Liver (tissue), 8 donors: ENCODE results near the gene RMP24.

Source experiments
- DNase-seq: peaks from one replicate; pipeline ENCODE4 v3.0.0-alpha.2; 2017; ENCODE audit warnings: low spot score
- H3K27ac ChIP-seq, 2 donors: one replicate each; pipeline ENCODE4 v1.7.0; 2013; ENCODE audit warnings: inconsistent platforms in 2 of 2, low read length in 2 of 2, control low read depth in 1 of 2, low read depth in 1 of 2, mild to moderate bottlenecking in 1 of 2
- H3K27me3 ChIP-seq, 4 donors: one replicate each; pipeline versions ENCODE4 v1.6.1 to v1.7.0; 2013; ENCODE audit warnings: low read length in 3 of 4, inconsistent platforms in 1 of 4, mild to moderate bottlenecking in 1 of 4, moderate library complexity in 1 of 4; ENCODE audit not compliant: control insufficient read depth in 4 of 4, insufficient read depth in 4 of 4
- H3K36me3 ChIP-seq, 4 donors: one replicate each; pipeline versions ENCODE4 v1.6.1 to v1.7.0; 2013; ENCODE audit warnings: low read length in 3 of 4, mild to moderate bottlenecking in 3 of 4, low read depth in 1 of 4, moderate library complexity in 1 of 4; ENCODE audit not compliant: control insufficient read depth in 4 of 4, insufficient read depth in 3 of 4
- H3K4me1 ChIP-seq, 4 donors: one replicate each; pipeline versions ENCODE4 v1.6.1 to v1.7.0; 2013; ENCODE audit warnings: low read length in 3 of 4, mild to moderate bottlenecking in 3 of 4, moderate library complexity in 1 of 4; ENCODE audit not compliant: control insufficient read depth in 4 of 4, insufficient read depth in 4 of 4
- H3K4me3 ChIP-seq, 3 donors: one replicate each; pipeline versions ENCODE4 v1.6.1 to v1.7.0; 2013; ENCODE audit warnings: low read length in 3 of 3, control low read depth in 1 of 3, low read depth in 1 of 3, mild to moderate bottlenecking in 1 of 3
- H3K9ac ChIP-seq, 2 donors: one replicate each; pipeline ENCODE4 v1.7.0; 2013; ENCODE audit warnings: low read length in 2 of 2, mild to moderate bottlenecking in 2 of 2, moderate library complexity in 2 of 2, control low read depth in 1 of 2, low read depth in 1 of 2
- H3K9me3 ChIP-seq, 4 donors: one replicate each; pipeline versions ENCODE4 v1.6.1 to v1.7.0; 2013; ENCODE audit warnings: low read length in 3 of 4; ENCODE audit not compliant: control insufficient read depth in 4 of 4
- EGR1 ChIP-seq, 2 donors: IDR thresholded peaks; 2 replicates each; pipeline ENCODE4 v1.6.1; 2016 to 2018; ENCODE audit warnings: antibody characterized with exemption in 2 of 2, low read depth in 2 of 2
- FOXA1 ChIP-seq: IDR thresholded peaks from 2 replicates; pipeline ENCODE4 v1.6.1; 2016; ENCODE audit warnings: antibody characterized with exemption
- FOXA2 ChIP-seq: IDR thresholded peaks from 2 replicates; pipeline ENCODE4 v1.6.1; 2016; ENCODE audit warnings: antibody characterized with exemption
- GABPA ChIP-seq, 2 donors: IDR thresholded peaks in 1 of 2; conservative IDR thresholded peaks in 1 of 2; 2 replicates each; pipeline ENCODE4 v1.6.1; 2016; ENCODE audit warnings: antibody characterized with exemption in 2 of 2, mild to moderate bottlenecking in 1 of 2, moderate library complexity in 1 of 2
- HNF4A ChIP-seq, 2 donors: conservative IDR thresholded peaks; 2 replicates each; pipeline ENCODE4 v1.6.1; 2016; ENCODE audit warnings: antibody characterized with exemption in 2 of 2, mild to moderate bottlenecking in 2 of 2
- HNF4G ChIP-seq: IDR thresholded peaks from 2 replicates; pipeline ENCODE4 v1.6.1; 2016; ENCODE audit warnings: antibody characterized with exemption
- JUND ChIP-seq, 2 donors: IDR thresholded peaks; 2 replicates each; pipeline ENCODE4 v1.6.1; 2016; ENCODE audit warnings: antibody characterized with exemption in 2 of 2
- NR2F2 ChIP-seq: IDR thresholded peaks from 2 replicates; pipeline ENCODE4 v1.6.1; 2016; ENCODE audit warnings: antibody characterized with exemption
- RAD21 ChIP-seq, 2 donors: IDR thresholded peaks; 2 replicates each; pipeline ENCODE4 v1.6.1; 2016; ENCODE audit warnings: antibody characterized with exemption in 2 of 2, mild to moderate bottlenecking in 2 of 2
- RXRA ChIP-seq, 2 donors: IDR thresholded peaks; 2 replicates each; pipeline ENCODE4 v1.6.1; 2017 to 2018; ENCODE audit warnings: antibody characterized with exemption in 2 of 2, mild to moderate bottlenecking in 1 of 2
- SP1 ChIP-seq: IDR thresholded peaks from 2 replicates; pipeline ENCODE4 v1.6.1; 2018; ENCODE audit warnings: antibody characterized with exemption, mild to moderate bottlenecking
- TAF1 ChIP-seq: conservative IDR thresholded peaks from 2 replicates; pipeline ENCODE4 v1.6.1; 2016; ENCODE audit warnings: antibody characterized with exemption, mild to moderate bottlenecking
- YY1 ChIP-seq: IDR thresholded peaks from 2 replicates; pipeline ENCODE4 v1.6.1; 2016; ENCODE audit warnings: antibody characterized with exemption, mild to moderate bottlenecking
- WGBS: extraction: QIAGEN DNeasy Blood & Tissue Kit; methylation state at CpG from one replicate; pipeline ENCODE4 v1.1.7; 2013; 5-methylcytosine and 5-hydroxymethylcytosine counted together
- TF ChIP-seq, protein P1 (sequence below): IDR thresholded peaks from 2 replicates; pipeline ENCODE4 v1.6.1; 2016; ENCODE audit warnings: antibody characterized with exemption
- TF ChIP-seq, protein P2 (sequence below): fragments of 150-350 bp; IDR thresholded peaks from 2 replicates; pipeline ENCODE4 v1.5.1; 2017; ENCODE audit warnings: improper control_type of control experiment, low read depth, low read length; ENCODE audit not compliant: missing input control
- TF ChIP-seq, protein P3 (sequence below): IDR thresholded peaks from 2 replicates; pipeline ENCODE4 v1.6.1; 2016; ENCODE audit warnings: antibody characterized with exemption
- TF ChIP-seq, protein P4 (sequence below): IDR thresholded peaks from 2 replicates; pipeline ENCODE4 v1.6.1; 2016; ENCODE audit warnings: antibody characterized with exemption, mild to moderate bottlenecking
- TF ChIP-seq, protein P5 (sequence below): IDR thresholded peaks from 2 replicates; pipeline ENCODE4 v1.6.1; 2016; ENCODE audit warnings: antibody characterized with exemption
- donor health status: healthy.
- donor health status: healthy.
- donor health status: healthy.
- donor health status: healthy.
- donor health status: healthy.

Gene RMP24

DNA sequence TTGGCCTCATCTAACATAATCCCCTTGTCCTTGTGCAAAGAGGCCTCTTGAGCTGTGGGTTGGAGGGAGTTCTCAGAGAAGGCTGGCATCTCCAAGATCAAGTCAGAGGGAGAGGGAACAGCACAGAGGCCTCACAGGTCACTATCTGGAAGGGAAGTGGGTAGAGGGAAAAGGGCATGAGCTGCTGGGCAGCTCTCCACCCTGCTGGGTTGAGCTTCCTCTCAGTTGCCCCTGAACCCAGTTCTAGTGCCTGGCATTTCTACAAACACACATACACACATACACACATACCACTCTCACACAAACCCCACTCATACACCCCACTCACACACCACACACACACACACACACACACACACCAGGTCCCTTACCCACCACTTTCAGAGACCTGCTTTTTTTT is 30.3 kb upstream of the RMP24 start:
- no peaks in the 10 kb centered on the region for H3K4me1 ChIP-seq
- H3K9ac ChIP-seq, result no peak overlapping the region
- TF ChIP-seq, protein P1, sequence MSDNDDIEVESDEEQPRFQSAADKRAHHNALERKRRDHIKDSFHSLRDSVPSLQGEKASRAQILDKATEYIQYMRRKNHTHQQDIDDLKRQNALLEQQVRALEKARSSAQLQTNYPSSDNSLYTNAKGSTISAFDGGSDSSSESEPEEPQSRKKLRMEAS, result no peak
- no peak for TF ChIP-seq EGR1 (IDR thresholded peaks at IDR 0.05; ENCODE audit: low read depth in 2 of 2)
- no peak for TF ChIP-seq YY1
- TF ChIP-seq, protein P2, sequence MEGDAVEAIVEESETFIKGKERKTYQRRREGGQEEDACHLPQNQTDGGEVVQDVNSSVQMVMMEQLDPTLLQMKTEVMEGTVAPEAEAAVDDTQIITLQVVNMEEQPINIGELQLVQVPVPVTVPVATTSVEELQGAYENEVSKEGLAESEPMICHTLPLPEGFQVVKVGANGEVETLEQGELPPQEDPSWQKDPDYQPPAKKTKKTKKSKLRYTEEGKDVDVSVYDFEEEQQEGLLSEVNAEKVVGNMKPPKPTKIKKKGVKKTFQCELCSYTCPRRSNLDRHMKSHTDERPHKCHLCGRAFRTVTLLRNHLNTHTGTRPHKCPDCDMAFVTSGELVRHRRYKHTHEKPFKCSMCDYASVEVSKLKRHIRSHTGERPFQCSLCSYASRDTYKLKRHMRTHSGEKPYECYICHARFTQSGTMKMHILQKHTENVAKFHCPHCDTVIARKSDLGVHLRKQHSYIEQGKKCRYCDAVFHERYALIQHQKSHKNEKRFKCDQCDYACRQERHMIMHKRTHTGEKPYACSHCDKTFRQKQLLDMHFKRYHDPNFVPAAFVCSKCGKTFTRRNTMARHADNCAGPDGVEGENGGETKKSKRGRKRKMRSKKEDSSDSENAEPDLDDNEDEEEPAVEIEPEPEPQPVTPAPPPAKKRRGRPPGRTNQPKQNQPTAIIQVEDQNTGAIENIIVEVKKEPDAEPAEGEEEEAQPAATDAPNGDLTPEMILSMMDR, result no peak
- TF ChIP-seq, protein P3, sequence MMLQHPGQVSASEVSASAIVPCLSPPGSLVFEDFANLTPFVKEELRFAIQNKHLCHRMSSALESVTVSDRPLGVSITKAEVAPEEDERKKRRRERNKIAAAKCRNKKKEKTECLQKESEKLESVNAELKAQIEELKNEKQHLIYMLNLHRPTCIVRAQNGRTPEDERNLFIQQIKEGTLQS, result no peak
- no peak for TF ChIP-seq NR2F2
- no peak for DNase-seq
- no peak overlapping the region for H3K27ac ChIP-seq
- H3K27me3 ChIP-seq, result peaks cover 0 to 3% (median 0%) of the 10 kb centered on the region in 4 donors
- no peak overlapping the region for H3K4me3 ChIP-seq
- H3K36me3 ChIP-seq, result no peaks in the 10 kb centered on the region
- H3K9me3 ChIP-seq, result no peaks in the 10 kb centered on the region

DNA sequence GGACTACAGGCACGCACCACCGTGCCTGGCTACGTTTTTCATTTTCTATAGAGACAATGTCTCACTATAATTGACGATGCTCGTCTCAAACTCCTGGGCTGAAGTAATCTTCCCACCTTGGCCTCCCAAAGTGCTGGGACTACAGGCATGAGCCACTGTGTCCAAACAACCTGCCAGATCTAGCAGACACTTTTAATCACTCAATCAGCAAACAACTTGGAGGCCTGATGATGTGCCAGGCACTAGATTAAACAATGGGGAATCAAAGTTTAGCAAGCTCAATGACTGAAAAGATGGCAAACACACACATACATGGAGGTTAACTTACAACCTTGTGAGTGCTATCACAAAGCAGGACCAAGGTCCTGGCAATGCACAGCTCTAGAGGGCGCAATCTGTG is 29.8 kb upstream of the RMP24 start:
- Histone ChIP-seq H3K27ac (no peak overlapping the region), H3K4me1 (no peaks in the 10 kb centered on the region), H3K4me3 (no peak overlapping the region), H3K27me3 (peaks cover 0 to 3% (median 0%) of the 10 kb centered on the region in 4 donors), H3K9me3 (no peaks in the 10 kb centered on the region), H3K9ac (no peak overlapping the region), H3K36me3 (no peaks in the 10 kb centered on the region)
- no peak for DNase-seq
- no peak for TF ChIP-seq YY1
- WGBS, result 94% methylated on average over 6 of the region's 6 CpGs

DNA sequence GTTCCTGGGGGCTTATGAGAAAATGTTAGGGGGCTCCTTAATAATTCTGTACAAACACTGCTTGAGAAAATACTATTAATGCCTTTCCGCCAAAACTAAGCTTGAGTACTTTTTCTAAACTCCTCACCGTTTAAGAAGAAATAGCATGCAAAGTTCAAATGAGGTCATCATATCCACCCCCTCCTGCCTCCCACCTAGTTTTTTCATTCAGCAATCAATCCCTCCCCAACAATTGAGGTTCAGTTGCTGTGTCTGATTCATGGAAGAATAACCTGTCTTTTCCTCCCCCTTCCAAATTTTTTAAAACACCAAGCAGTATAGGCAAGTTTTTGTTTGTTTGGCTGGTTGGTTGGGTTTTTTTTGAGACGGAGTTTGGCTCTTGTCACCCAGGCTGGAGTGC is 24.4 kb upstream of the RMP24 start:
- Histone ChIP-seq H3K9ac (no peak overlapping the region), H3K4me1 (peaks cover 3 to 8% (median 6%) of the 10 kb centered on the region in 4 donors), H3K27ac (no peak overlapping the region), H3K4me3 (no peak overlapping the region), H3K36me3 (no peaks in the 10 kb centered on the region), H3K9me3 (no peaks in the 10 kb centered on the region), H3K27me3 (no peaks in the 10 kb centered on the region)
- no peak for DNase-seq
- WGBS, result 83% methylated on average over 3 of the region's 3 CpGs
- TF ChIP-seq RXRA (IDR thresholded peaks at IDR 0.05) (no peak), FOXA2 (no peak), TAF1 (no peak), HNF4A (conservative IDR thresholded peaks at IDR 0.05) (no peak), RAD21 (IDR thresholded peaks at IDR 0.05) (no peak), EGR1 (IDR thresholded peaks at IDR 0.05; ENCODE audit: low read depth in 2 of 2) (no peak), JUND (IDR thresholded peaks at IDR 0.05) (no peak), FOXA1 (no peak), NR2F2 (no peak), HNF4G (no peak), SP1 (no peak), YY1 (no peak), GABPA (IDR thresholded peaks at IDR 0.05 in 1 of 2, conservative IDR thresholded peaks at IDR 0.05 in 1 of 2) (no peak)
- TF ChIP-seq, protein P2, result no peak
- TF ChIP-seq, protein P4, sequence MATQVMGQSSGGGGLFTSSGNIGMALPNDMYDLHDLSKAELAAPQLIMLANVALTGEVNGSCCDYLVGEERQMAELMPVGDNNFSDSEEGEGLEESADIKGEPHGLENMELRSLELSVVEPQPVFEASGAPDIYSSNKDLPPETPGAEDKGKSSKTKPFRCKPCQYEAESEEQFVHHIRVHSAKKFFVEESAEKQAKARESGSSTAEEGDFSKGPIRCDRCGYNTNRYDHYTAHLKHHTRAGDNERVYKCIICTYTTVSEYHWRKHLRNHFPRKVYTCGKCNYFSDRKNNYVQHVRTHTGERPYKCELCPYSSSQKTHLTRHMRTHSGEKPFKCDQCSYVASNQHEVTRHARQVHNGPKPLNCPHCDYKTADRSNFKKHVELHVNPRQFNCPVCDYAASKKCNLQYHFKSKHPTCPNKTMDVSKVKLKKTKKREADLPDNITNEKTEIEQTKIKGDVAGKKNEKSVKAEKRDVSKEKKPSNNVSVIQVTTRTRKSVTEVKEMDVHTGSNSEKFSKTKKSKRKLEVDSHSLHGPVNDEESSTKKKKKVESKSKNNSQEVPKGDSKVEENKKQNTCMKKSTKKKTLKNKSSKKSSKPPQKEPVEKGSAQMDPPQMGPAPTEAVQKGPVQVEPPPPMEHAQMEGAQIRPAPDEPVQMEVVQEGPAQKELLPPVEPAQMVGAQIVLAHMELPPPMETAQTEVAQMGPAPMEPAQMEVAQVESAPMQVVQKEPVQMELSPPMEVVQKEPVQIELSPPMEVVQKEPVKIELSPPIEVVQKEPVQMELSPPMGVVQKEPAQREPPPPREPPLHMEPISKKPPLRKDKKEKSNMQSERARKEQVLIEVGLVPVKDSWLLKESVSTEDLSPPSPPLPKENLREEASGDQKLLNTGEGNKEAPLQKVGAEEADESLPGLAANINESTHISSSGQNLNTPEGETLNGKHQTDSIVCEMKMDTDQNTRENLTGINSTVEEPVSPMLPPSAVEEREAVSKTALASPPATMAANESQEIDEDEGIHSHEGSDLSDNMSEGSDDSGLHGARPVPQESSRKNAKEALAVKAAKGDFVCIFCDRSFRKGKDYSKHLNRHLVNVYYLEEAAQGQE, result no peak
- TF ChIP-seq, protein P1, result no peak
- TF ChIP-seq, protein P5, sequence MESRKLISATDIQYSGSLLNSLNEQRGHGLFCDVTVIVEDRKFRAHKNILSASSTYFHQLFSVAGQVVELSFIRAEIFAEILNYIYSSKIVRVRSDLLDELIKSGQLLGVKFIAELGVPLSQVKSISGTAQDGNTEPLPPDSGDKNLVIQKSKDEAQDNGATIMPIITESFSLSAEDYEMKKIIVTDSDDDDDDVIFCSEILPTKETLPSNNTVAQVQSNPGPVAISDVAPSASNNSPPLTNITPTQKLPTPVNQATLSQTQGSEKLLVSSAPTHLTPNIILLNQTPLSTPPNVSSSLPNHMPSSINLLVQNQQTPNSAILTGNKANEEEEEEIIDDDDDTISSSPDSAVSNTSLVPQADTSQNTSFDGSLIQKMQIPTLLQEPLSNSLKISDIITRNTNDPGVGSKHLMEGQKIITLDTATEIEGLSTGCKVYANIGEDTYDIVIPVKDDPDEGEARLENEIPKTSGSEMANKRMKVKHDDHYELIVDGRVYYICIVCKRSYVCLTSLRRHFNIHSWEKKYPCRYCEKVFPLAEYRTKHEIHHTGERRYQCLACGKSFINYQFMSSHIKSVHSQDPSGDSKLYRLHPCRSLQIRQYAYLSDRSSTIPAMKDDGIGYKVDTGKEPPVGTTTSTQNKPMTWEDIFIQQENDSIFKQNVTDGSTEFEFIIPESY, result no peak
